ENCODE results near the gene ICAM2. TPM values are rescaled to one million over a fixed set of nuclear protein-coding genes. Genes with fewer than 3 reads are reported as not detected.
"Not testable (repeated sequence)": the region's sequence is repeated elsewhere in the genome, so short reads cannot be mapped to it uniquely, and the experiment has no call there.

ICAM2 gene
- total RNA-seq, 2 donors from 2014 or later = 7.3 to 12.6 TPM

- Histone ChIP-seq H3K36me3 (no peaks in the 10 kb centered on the region), H3K9me3 (no peaks in the 10 kb centered on the region), H3K27ac (no peak overlapping the region), H3K4me3 (no peak overlapping the region), H3K4me1 (replicated peaks) (no peaks in the 10 kb centered on the region), H3K27me3 (replicated peaks; ENCODE audit: insufficient read depth) (no peaks in the 10 kb centered on the region)
- intact Hi-C loops (cut with DNase I) = no loop called here
- TF ChIP-seq POLR2AphosphoS5 (IDR thresholded peaks at IDR 0.05) (no peak), CTCF (IDR thresholded peaks at IDR 0.05) (no peak), POLR2A (IDR thresholded peaks at IDR 0.05) (no peak)
- DNase-seq (ENCODE audit: low spot score) = no peak
- 93% methylated on average over 13 of the region's 13 CpGs for WGBS
These were observed 34.9 kb downstream of the ICAM2 start for GRCh38 chr17:63985387-63986140.

GRCh38 chr17:63984651-63985386, 35.6 kb downstream of the ICAM2 start:
- 84% methylated on average over 16 of the region's 16 CpGs for WGBS
- no peak for TF ChIP-seq POLR2A (IDR thresholded peaks at IDR 0.05)
- no peak for TF ChIP-seq POLR2AphosphoS5 (IDR thresholded peaks at IDR 0.05)
- no peak for TF ChIP-seq CTCF (IDR thresholded peaks at IDR 0.05)
- H3K9me3 ChIP-seq = no peaks in the 10 kb centered on the region
- no peaks in the 10 kb centered on the region for H3K36me3 ChIP-seq
- intact Hi-C loops (cut with DNase I) = no loop called here
- H3K27ac ChIP-seq = no peak overlapping the region
- no peaks in the 10 kb centered on the region for H3K4me1 ChIP-seq (replicated peaks)
- no peaks in the 10 kb centered on the region for H3K27me3 ChIP-seq (replicated peaks; ENCODE audit: insufficient read depth)
- DNase-seq (ENCODE audit: low spot score) = no peak
- no peak overlapping the region for H3K4me3 ChIP-seq

- H3K9me3 ChIP-seq = no peaks in the 10 kb centered on the region
- no peaks in the 10 kb centered on the region for H3K4me1 ChIP-seq (replicated peaks)
- no peak overlapping the region for H3K4me3 ChIP-seq
- no peak for DNase-seq (ENCODE audit: low spot score)
- no peak for TF ChIP-seq POLR2AphosphoS5 (IDR thresholded peaks at IDR 0.05)
- no peak for TF ChIP-seq POLR2A (IDR thresholded peaks at IDR 0.05)
- no peaks in the 10 kb centered on the region for H3K27me3 ChIP-seq (replicated peaks; ENCODE audit: insufficient read depth)
- WGBS = 68% methylated on average over 5 of the region's 5 CpGs
- H3K36me3 ChIP-seq = no peaks in the 10 kb centered on the region
- intact Hi-C loops (cut with DNase I) = no loop called here
- no peak overlapping the region for H3K27ac ChIP-seq
These were observed 36.2 kb downstream of the ICAM2 start for GRCh38 chr17:63984236-63984635.

- Histone ChIP-seq H3K9me3 (no peaks in the 10 kb centered on the region), H3K36me3 (no peaks in the 10 kb centered on the region), H3K4me1 (replicated peaks) (no peaks in the 10 kb centered on the region), H3K27me3 (replicated peaks; ENCODE audit: insufficient read depth) (no peaks in the 10 kb centered on the region), H3K4me3 (no peak overlapping the region), H3K27ac (no peak overlapping the region)
- 17% methylated on average over 7 of the region's 7 CpGs for WGBS
- TF ChIP-seq CTCF (IDR thresholded peaks at IDR 0.05) (no peak), POLR2A (IDR thresholded peaks at IDR 0.05) (no peak), POLR2AphosphoS5 (IDR thresholded peaks at IDR 0.05) (no peak)
- intact Hi-C loops (cut with DNase I) = no loop called here
- no peak for DNase-seq (ENCODE audit: low spot score)
These were observed 37.1 kb downstream of the ICAM2 start for GRCh38 chr17:63983320-63983719.

GRCh38 chr17:63982641-63983040, 37.8 kb downstream of the ICAM2 start:
- H3K4me3 ChIP-seq; H3K36me3 ChIP-seq; intact Hi-C loops (cut with DNase I); DNase-seq (ENCODE audit: low spot score); H3K27ac ChIP-seq; H3K4me1 ChIP-seq (replicated peaks); H3K9me3 ChIP-seq; H3K27me3 ChIP-seq (replicated peaks; ENCODE audit: insufficient read depth): not testable (repeated sequence)
- WGBS = 95% methylated on average over 2 of the region's 2 CpGs
